Forelimb muscle (tissue), 1 donor: ENCODE measurements around the gene VAV1. TPM values are rescaled to one million over a fixed set of nuclear protein-coding genes. Genes with fewer than 3 reads are reported as not detected.
"Not testable (repeated sequence)": the region's sequence is repeated elsewhere in the genome, so short reads cannot be mapped to it uniquely, and the experiment has no call there.

Source experiments
- DNase-seq: peaks from one replicate; pipeline ENCODE4 v3.0.0-alpha.2; 2013; ENCODE audit warnings: low read depth
- polyA plus RNA-seq: library from polyadenylated mRNA; unstranded; fragments of 120-200 nt; gene quantifications from one replicate; pipeline ENCODE4 v1.2.1, GENCODE V29; 2013; ENCODE audit not compliant: insufficient read length

The VAV1 gene
- polyA plus RNA-seq, 1 donor, result 1.6 TPM

- no peak for DNase-seq
These were observed 75.3 kb downstream of the VAV1 start for GRCh38 chr19:6847828-6848200.

- no peak for DNase-seq
These were observed 76.5 kb downstream of the VAV1 start for GRCh38 chr19:6848986-6849385.

GRCh38 chr19:6849876-6850275, 77.4 kb downstream of the VAV1 start:
- peak; percentile 9 for DNase-seq

GRCh38 chr19:6851359-6851758, 78.9 kb downstream of the VAV1 start:
- DNase-seq, result no peak

GRCh38 chr19:6852001-6852400, 79.5 kb downstream of the VAV1 start:
- DNase-seq, result no peak

- DNase-seq, result no peak
These were observed 81.4 kb downstream of the VAV1 start for GRCh38 chr19:6853868-6854267.

- DNase-seq, result no peak
These were observed 82.2 kb downstream of the VAV1 start for GRCh38 chr19:6854758-6855157.

- no peak for DNase-seq
These were observed 84.4 kb downstream of the VAV1 start for GRCh38 chr19:6856749-6857372.

GRCh38 chr19:6861683-6862286, 89.3 kb downstream of the VAV1 start:
- no peak for DNase-seq

GRCh38 chr19:6862673-6863078, 90.2 kb downstream of the VAV1 start:
- DNase-seq, result peak; percentile 20

GRCh38 chr19:6864325-6864940, 91.9 kb downstream of the VAV1 start:
- DNase-seq, result no peak

- no peak for DNase-seq
These were observed 93.3 kb downstream of the VAV1 start for GRCh38 chr19:6865849-6866248.

- no peak for DNase-seq
These were observed 94.2 kb downstream of the VAV1 start for GRCh38 chr19:6866741-6867151.

- DNase-seq, result no peak
These were observed 95.8 kb downstream of the VAV1 start for GRCh38 chr19:6868351-6868750.

GRCh38 chr19:6869151-6869882, 96.8 kb downstream of the VAV1 start:
- DNase-seq, result not testable (repeated sequence)

GRCh38 chr19:6873708-6874431, 101.4 kb downstream of the VAV1 start:
- DNase-seq, result no peak

GRCh38 chr19:6875218-6875617, 102.7 kb downstream of the VAV1 start:
- DNase-seq, result no peak

- no peak for DNase-seq
These were observed 104.2 kb downstream of the VAV1 start for GRCh38 chr19:6876748-6877147.

GRCh38 chr19:6877766-6878165, 105.3 kb downstream of the VAV1 start:
- no peak for DNase-seq

GRCh38 chr19:6886277-6886897, 113.9 kb downstream of the VAV1 start:
- DNase-seq, result no peak

GRCh38 chr19:6887316-6887715, 114.8 kb downstream of the VAV1 start, which contains the start of gene ADGRE1:
Gene ADGRE1, plus strand, starts transcription at chr19:6887579. Its CDS starts 30 bp downstream, at chr19:6887609.
- DNase-seq, result no peak
